GM15510 (cell line): ENCODE measurements around the gene MAML1.

Experiments used
- POLR2A ChIP-seq: IDR thresholded peaks from 3 replicates; pipeline ENCODE4 v1.6.1; 2011; ENCODE audit warnings: borderline replicate concordance; ENCODE audit not compliant: insufficient read length; ENCODE audit errors: extremely low read depth

Gene MAML1

GRCh38 chr5:179732412-179732917 is at the start of gene MAML1:
TSS of gene MAML1 (plus strand) at chr5:179732822. CDS start at chr5:179733113, 291 bp downstream.
- peak; percentile 74 for TF ChIP-seq POLR2A

DNA sequence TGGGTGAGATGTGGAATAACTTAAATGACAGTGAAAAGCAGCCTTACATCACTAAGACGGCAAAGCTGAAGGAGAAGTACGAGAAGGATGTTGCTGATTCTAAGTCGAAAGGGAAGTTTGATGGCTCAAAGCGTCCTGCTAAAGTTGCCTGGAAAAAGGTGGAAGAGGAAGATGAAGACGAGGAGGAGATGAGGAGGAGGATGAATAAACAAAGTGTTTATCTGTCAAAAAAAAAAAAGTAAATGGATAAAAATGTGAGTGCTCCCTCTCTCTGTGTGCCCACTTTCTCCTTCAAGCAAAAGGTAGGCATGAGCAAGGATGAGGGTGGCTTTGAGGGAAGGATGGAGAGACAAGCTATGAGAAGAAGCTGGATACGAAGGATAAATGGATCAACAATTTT is 38.1 kb upstream of the MAML1 start:
- no peak for TF ChIP-seq POLR2A

DNA sequence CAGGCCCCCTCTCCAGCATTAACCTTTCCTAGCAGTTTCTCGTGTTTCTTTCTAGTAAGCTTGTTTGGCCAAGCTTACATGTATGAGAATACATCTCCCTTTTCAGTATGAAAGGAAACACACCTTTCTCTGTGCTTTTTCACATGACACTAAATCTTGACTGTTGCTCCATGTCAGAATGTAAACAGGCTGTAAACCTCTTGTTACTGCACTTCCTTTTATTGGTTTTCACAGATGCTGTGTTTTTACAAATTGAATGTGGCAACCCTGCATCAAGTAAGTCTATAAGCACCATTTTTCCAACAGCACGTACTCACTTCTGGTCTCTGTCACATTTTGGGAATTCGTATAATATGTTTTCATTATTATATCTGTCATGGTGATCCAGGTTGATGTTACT is 36.0 kb upstream of the MAML1 start:
- no peak for TF ChIP-seq POLR2A

DNA sequence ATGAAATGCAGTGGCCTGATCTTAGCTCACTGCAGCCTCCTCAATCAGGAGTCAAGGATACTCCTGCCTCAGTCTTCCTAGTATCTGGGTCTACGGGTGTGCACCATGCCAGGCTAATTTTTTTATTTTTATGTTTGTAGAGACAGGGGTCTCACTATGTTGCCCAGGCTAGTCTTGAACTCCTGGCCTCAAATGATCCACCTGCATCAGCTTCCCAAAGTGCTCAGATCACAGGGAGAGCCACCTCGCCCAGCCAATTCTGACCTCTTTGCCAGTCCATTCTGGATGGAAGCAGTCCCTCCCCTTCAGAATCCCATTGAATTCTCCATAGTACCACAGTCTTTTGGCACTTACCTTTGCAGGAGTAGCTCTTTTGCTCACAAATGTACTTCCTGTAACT is 35.5 kb upstream of the MAML1 start:
- TF ChIP-seq POLR2A, result no peak

DNA sequence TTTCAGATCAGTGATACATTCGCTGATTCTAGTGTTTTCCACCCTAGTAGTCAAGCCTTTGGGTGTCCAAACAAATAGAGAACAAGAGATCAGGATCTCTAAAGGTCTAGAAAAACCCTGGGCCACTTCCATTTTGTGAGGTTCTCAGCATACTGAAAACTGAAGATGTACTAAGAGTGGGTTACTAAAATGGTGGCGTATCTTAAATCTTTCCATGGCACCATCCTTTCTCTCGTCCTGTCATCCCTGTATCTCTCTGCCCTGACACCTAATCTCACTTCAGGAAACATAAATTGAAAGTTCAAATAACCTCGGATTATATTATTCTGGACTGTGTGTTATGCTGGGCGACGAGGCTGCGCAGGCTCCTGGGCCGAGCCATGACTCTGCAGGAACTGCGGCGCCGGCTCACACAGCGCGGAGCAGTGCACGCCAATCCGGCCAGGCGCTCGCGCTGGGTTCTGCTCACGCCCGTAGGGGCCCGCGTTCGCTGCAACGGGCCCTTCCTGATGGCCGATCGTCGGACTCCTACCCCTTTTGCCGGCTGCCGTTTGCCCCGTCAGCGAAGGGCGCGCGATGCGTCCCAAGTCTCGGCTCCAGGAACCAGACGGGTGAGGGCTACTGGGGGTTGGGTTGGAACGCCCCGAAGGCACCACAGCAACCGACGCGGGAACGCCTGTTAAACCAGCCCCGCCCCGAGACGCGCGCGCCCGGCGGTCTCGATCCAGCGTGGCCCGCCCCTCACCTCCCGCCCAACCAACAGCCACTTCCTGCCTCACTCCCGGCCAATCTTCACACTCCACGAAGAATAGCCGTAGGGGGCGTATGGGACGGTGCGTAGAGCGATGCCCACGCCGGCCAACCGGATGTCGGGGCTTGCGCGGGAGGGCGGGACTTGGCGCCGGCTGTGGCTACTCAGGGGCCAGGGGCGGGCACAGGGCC is 34.4 kb upstream of the MAML1 start:
- TF ChIP-seq POLR2A, result peak; percentile 80

- peak; percentile 74 for TF ChIP-seq POLR2A
Observed at GRCh38 chr5:179698935-179699615, 33.5 kb upstream of the MAML1 start, which contains the start of gene CANX. TSS of gene CANX (plus strand) at chr5:179698967. CDS start at chr5:179705682, 6,715 bp downstream.

GRCh38 chr5:179699616-179700237 is 32.9 kb upstream of the MAML1 start:
- TF ChIP-seq POLR2A, result peak; percentile 17

- no peak for TF ChIP-seq POLR2A
Observed at GRCh38 chr5:179700401-179700918, 32.2 kb upstream of the MAML1 start.

DNA sequence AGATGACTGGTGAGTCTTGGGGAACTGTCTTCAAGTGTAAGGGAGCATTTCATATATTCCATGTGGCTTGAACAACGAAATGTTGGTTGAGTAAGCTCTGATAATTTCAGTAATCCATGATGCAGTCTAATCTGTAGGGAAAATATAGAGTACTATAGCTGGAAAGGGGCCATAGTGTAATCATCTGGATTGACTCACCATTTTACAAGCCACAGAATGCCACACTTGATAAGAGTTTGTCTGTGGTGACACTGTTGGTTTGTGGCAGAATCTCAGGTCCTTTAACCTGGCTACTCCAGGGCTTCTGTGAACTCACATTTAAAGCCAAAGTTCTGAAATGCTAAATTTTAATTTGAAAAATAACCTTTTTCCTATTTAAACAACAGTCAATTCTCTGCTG is 16.3 kb upstream of the MAML1 start:
- no peak for TF ChIP-seq POLR2A

GRCh38 chr5:179720222-179720621 is 12.4 kb upstream of the MAML1 start:
- no peak for TF ChIP-seq POLR2A

DNA sequence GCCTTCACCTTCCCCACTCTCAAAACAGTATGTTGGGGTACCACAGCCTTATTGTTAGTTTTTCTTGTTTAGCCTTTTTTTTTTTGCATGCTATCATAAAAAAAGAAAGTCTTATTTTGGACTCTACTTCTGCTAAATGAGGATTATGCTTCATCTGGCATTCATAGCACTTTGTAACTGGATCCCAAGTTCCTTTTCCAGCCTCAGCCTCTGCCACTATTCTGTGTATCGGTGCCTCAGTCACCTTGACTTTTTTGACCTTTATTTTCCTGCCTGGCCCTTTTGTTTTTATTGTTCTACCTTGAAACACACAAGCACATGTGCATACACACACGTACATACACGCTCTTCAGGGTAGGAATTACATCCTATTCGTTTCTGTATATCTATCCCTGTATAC is 8.5 kb upstream of the MAML1 start:
- no peak for TF ChIP-seq POLR2A

GRCh38 chr5:179727106-179727505 is 5.5 kb upstream of the MAML1 start:
- TF ChIP-seq POLR2A, result no peak

- no peak for TF ChIP-seq POLR2A
Observed at GRCh38 chr5:179729303-179729702, 3.3 kb upstream of the MAML1 start.

- no peak for TF ChIP-seq POLR2A
Observed at GRCh38 chr5:179729727-179730126, 2.9 kb upstream of the MAML1 start.

DNA sequence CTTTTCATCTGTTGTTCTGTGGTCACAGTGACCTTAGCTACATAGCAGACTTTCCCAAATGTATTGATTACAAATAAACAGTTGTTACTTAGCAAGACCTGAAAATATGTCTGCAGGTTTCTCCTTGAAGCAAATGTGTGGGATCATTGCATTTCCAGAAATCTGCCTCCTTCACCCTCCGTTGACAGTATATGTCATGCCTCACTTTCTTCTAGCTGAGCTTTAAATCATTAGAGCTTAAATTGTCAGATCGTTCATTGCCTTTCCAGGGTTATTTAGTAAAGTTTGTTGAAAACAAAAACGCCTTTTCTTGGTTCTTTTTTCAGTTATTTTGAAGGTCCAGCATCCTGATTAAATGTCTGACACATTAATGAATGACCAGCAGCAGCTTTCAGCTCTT is 2.3 kb upstream of the MAML1 start:
- no peak for TF ChIP-seq POLR2A
